GM13976 (cell line): ENCODE results near the gene STX18.

Experiments used
- DNase-seq: peaks from one replicate; pipeline ENCODE4 v3.0.0; 2012; ENCODE audit warnings: low spot score
- in situ Hi-C: fragments of 300-500 bp; cut with MboI; formaldehyde crosslinking; loops from one replicate; pipeline ENCODE4 v1.12.0; 2022; ENCODE audit warnings: low sequenced_read_pairs, mixed read lengths, inconsistent platforms; ENCODE audit not compliant: unreplicated experiment
- TF ChIP-seq, protein P1 (sequence below): IDR thresholded peaks from 2 replicates; pipeline ENCODE4 v1.5.1; 2012; ENCODE audit warnings: borderline replicate concordance, mild to moderate bottlenecking; ENCODE audit not compliant: insufficient read depth; ENCODE audit errors: extremely low read depth, missing control alignments, control extremely low read depth

Gene STX18

DNA sequence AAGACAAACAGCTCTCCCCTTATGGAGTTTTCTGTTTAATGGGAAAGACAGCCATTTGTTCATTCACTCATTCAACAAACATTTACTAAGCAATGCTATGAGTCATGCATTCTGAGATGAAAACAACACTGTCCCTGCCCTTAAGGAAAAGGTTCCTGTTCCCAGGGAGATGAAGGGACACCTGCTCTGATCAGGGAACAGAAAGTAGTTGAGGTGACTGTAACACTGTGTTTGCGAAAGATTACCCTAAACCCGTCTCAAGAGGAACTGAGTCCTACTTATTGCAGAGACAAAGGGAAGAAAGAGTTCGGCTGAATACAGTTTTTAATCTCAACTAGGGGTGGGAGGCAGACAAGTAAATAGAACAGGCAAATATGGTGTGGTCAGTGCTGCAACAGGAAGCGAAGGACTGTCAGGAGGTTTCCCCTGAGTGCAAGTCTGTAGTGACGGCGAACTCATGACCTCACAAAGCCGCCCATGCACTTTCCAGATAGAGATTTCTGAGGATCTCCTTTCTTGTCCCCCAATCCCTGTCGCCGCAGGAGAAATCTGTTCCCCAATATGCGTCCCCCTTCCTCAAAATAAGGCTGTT lies 712 bp downstream of the STX18 start:
- TF ChIP-seq, protein P1, sequence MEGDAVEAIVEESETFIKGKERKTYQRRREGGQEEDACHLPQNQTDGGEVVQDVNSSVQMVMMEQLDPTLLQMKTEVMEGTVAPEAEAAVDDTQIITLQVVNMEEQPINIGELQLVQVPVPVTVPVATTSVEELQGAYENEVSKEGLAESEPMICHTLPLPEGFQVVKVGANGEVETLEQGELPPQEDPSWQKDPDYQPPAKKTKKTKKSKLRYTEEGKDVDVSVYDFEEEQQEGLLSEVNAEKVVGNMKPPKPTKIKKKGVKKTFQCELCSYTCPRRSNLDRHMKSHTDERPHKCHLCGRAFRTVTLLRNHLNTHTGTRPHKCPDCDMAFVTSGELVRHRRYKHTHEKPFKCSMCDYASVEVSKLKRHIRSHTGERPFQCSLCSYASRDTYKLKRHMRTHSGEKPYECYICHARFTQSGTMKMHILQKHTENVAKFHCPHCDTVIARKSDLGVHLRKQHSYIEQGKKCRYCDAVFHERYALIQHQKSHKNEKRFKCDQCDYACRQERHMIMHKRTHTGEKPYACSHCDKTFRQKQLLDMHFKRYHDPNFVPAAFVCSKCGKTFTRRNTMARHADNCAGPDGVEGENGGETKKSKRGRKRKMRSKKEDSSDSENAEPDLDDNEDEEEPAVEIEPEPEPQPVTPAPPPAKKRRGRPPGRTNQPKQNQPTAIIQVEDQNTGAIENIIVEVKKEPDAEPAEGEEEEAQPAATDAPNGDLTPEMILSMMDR = no peak
- DNase-seq = peak; percentile 70
- in situ Hi-C loops = no loop called here

DNA sequence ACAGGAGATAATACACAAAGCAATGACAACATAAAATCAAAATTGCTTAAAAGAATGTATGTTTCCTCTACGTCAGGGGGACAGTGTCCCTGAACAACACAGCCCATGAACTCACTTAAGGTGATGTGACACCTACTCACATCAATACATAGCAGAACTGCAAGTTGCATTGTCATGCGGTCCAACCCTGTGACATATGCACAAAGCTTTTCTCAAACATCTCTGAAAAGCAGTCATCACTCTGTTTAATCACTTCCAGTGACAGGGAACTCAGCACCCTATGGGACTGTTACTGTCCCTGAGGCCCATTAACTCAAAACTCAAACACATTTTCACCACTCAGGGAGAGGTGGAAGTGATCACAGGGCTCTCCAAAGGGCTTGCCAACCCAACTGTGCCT lies 2.4 kb downstream of the STX18 start:
- TF ChIP-seq, protein P1 = no peak
- in situ Hi-C loops = no loop called here
- DNase-seq = no peak

DNA sequence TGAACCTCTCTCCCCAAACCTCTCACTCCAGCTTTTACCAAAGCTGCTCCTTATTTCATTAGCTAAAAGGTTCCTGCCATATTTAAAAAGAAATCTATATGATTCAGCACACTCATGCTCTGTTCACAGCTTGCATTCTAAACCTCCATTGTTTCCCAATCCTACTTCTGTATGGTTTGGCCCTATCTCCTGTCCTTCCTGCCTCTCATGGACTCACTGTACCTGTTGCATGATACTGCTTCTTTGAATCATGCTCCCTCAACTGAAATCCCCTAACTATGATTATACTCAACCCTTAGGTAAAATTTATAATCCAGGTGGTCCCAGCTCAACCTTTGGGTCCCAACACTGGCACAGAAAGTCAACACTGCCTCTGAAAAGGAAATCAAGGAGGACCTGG lies 6.3 kb downstream of the STX18 start:
- TF ChIP-seq, protein P1 = no peak
- in situ Hi-C loops = no loop called here
- no peak for DNase-seq

- DNase-seq = no peak
- in situ Hi-C loops = no loop called here
- TF ChIP-seq, protein P1 = no peak
Observed at GRCh38 chr4:4534515-4535145, 7.2 kb downstream of the STX18 start.

GRCh38 chr4:4533461-4534169 lies 8.2 kb downstream of the STX18 start:
- in situ Hi-C loops = no loop called here
- no peak for DNase-seq
- TF ChIP-seq, protein P1 = no peak

GRCh38 chr4:4532371-4533154 lies 9.3 kb downstream of the STX18 start:
- in situ Hi-C loops = no loop called here
- TF ChIP-seq, protein P1 = no peak

More at GRCh38 chr4:4532371-4533154, 9.3 kb downstream of the STX18 start:
- DNase-seq = no peak
